Esophagus muscularis mucosa (tissue), 4 donors: ENCODE measurements around the gene PRKD2. TPM values are rescaled to one million over a fixed set of nuclear protein-coding genes. Genes with fewer than 3 reads are reported as not detected.

ENCODE experiments used
- DNase-seq: peaks from one replicate; pipeline ENCODE4 v3.0.0-alpha.2; 2017; ENCODE audit errors: extremely low spot score
- H3K27ac ChIP-seq, 4 donors: fragments of 200-600 bp; sonication (generic); replicated peaks in 1 of 4; 1 replicate in 3 of 4; 2 replicates in 1 of 4; pipeline ENCODE4 v1.5.1; 2016 to 2019; ENCODE audit warnings: mild to moderate bottlenecking in 1 of 4
- H3K27me3 ChIP-seq, 4 donors: fragments of 200-600 bp; sonication (generic); one replicate each; pipeline versions ENCODE4 v1.5.1 to v1.6.0; 2016 to 2019
- H3K36me3 ChIP-seq, 4 donors: fragments of 200-600 bp; sonication (generic); one replicate each; pipeline ENCODE4 v1.5.1; 2016 to 2019
- H3K4me1 ChIP-seq, 4 donors: fragments of 200-600 bp; sonication (generic); one replicate each; pipeline ENCODE4 v1.5.1; 2016 to 2019
- H3K4me3 ChIP-seq, 4 donors: fragments of 200-600 bp; sonication (generic); 1 replicate in 2 of 4; 2 replicates in 2 of 4; pipeline ENCODE4 v1.5.1; 2016 to 2019; ENCODE audit warnings: mild to moderate bottlenecking in 4 of 4, moderate library complexity in 1 of 4
- H3K9me3 ChIP-seq, 4 donors: fragments of 200-600 bp; sonication (generic); 1 replicate in 3 of 4; 2 replicates in 1 of 4; pipeline ENCODE4 v1.5.1; 2016 to 2019
- CTCF ChIP-seq, 3 experiments: fragments of 200-600 bp in 2 of 3; fragments of 450-650 bp in 1 of 3; sonication (generic) in 2 of 3; IDR thresholded peaks; one replicate each; pipeline ENCODE4 v1.5.1; 2017 to 2019; ENCODE audit warnings: antibody characterized with exemption in 3 of 3, mild to moderate bottlenecking in 2 of 3, moderate library complexity in 1 of 3
- EP300 ChIP-seq: sonication (generic); formaldehyde crosslinking; IDR thresholded peaks from one replicate; pipeline ENCODE4 v1.6.1; 2017; ENCODE audit warnings: antibody characterized with exemption
- POLR2A ChIP-seq: fragments of 450-650 bp; IDR thresholded peaks from one replicate; pipeline ENCODE4 v1.6.1; 2017; ENCODE audit warnings: antibody characterized with exemption, moderate library complexity, mild to moderate bottlenecking, low read depth
- POLR2AphosphoS5 ChIP-seq, 2 donors: sonication (generic); formaldehyde crosslinking; IDR thresholded peaks; one replicate each; pipeline ENCODE4 v1.6.1; 2017; ENCODE audit warnings: antibody characterized with exemption in 2 of 2
- WGBS: methylation state at CpG from one replicate; pipeline ENCODE4 v1.1.5; 2018; 5-methylcytosine and 5-hydroxymethylcytosine counted together
- intact Hi-C: fragments of 100-400 bp; cut with DNase I; formaldehyde crosslinking; loops from one replicate; pipeline ENCODE4 v1.15.1; 2023
- total RNA-seq, 4 donors: library from RNA; depleted of rRNA; stranded (reverse); fragments of >200 nt; gene quantifications; one replicate each; pipeline versions ENCODE4 v1.1.0 to v1.2.1, GENCODE V29; 2016

The PRKD2 gene
- total RNA-seq, 4 donors from 2014 or later: 12.8 to 33.3 (median 22.4) TPM

- no peak for DNase-seq
- intact Hi-C loops: no loop called here
- no peaks in the 10 kb centered on the region for H3K27me3 ChIP-seq
- H3K4me3 ChIP-seq: no peak overlapping the region
- peaks cover 62 to 100% (median 95%) of the 10 kb centered on the region in 4 donors for H3K36me3 ChIP-seq
- TF ChIP-seq POLR2A: no peak
- TF ChIP-seq POLR2AphosphoS5 (IDR thresholded peaks at IDR 0.05): no peak
- no peak for TF ChIP-seq CTCF (IDR thresholded peaks at IDR 0.05)
- no peak for TF ChIP-seq EP300
- H3K27ac ChIP-seq: no peak overlapping the region
- H3K4me1 ChIP-seq: no peaks in the 10 kb centered on the region
- no peaks in the 10 kb centered on the region for H3K9me3 ChIP-seq
- 88% methylated on average over 3 of the region's 3 CpGs for WGBS
Observed at GRCh38 chr19:46685189-46685588, 31.7 kb downstream of the PRKD2 start.

- Histone ChIP-seq H3K4me3 (no peak overlapping the region), H3K36me3 (peaks cover 27 to 99% (median 94%) of the 10 kb centered on the region in 4 donors), H3K27ac (no peak overlapping the region), H3K9me3 (no peaks in the 10 kb centered on the region), H3K4me1 (no peaks in the 10 kb centered on the region), H3K27me3 (no peaks in the 10 kb centered on the region)
- WGBS: 84% methylated on average over 25 of the region's 26 CpGs
- TF ChIP-seq POLR2A: no peak
- no peak for TF ChIP-seq CTCF (IDR thresholded peaks at IDR 0.05)
- TF ChIP-seq EP300: no peak
- no peak for TF ChIP-seq POLR2AphosphoS5 (IDR thresholded peaks at IDR 0.05)
- intact Hi-C loops: no loop called here
- no peak for DNase-seq
Observed at GRCh38 chr19:46678110-46678732, 38.7 kb downstream of the PRKD2 start.

GRCh38 chr19:46674416-46675178, 42.3 kb downstream of the PRKD2 start:
- no peak for TF ChIP-seq POLR2AphosphoS5 (IDR thresholded peaks at IDR 0.05)
- intact Hi-C loops: no loop called here
- H3K36me3 ChIP-seq: peaks cover 22 to 72% (median 66%) of the 10 kb centered on the region in 4 donors

GRCh38 chr19:46670813-46671212, 46.1 kb downstream of the PRKD2 start:
- Histone ChIP-seq H3K4me3 (no peak overlapping the region), H3K27ac (no peak overlapping the region), H3K4me1 (no peaks in the 10 kb centered on the region), H3K9me3 (no peaks in the 10 kb centered on the region), H3K27me3 (no peaks in the 10 kb centered on the region), H3K36me3 (peaks cover 9 to 34% (median 30%) of the 10 kb centered on the region in 4 donors)
- TF ChIP-seq POLR2AphosphoS5 (IDR thresholded peaks at IDR 0.05) (no peak), CTCF (IDR thresholded peaks at IDR 0.05) (no peak), EP300 (no peak), POLR2A (no peak)
- no peak for DNase-seq
- intact Hi-C loops: no loop called here

More at GRCh38 chr19:46674416-46675178, 42.3 kb downstream of the PRKD2 start:
- Histone ChIP-seq H3K27ac (no peak overlapping the region), H3K27me3 (no peaks in the 10 kb centered on the region), H3K9me3 (no peaks in the 10 kb centered on the region), H3K4me3 (no peak overlapping the region), H3K4me1 (no peaks in the 10 kb centered on the region)
- DNase-seq: no peak
- 94% methylated on average over 20 of the region's 21 CpGs for WGBS

- Histone ChIP-seq H3K4me3 (no peak overlapping the region), H3K27ac (no peak overlapping the region), H3K4me1 (no peaks in the 10 kb centered on the region), H3K9me3 (no peaks in the 10 kb centered on the region), H3K36me3 (peaks cover 0 to 13% (median 9%) of the 10 kb centered on the region in 4 donors), H3K27me3 (no peaks in the 10 kb centered on the region)
- 96% methylated on average over 3 of the region's 3 CpGs for WGBS
- intact Hi-C loops: loop anchor here (10.0 kb wide), 1 partner anchor 134 kb away; no protein-coding TSS in a partner anchor
- no peak for TF ChIP-seq EP300
- DNase-seq: no peak
Observed at GRCh38 chr19:46668662-46669061, 48.3 kb downstream of the PRKD2 start.
